GM04503 (cell line): Measurements from ENCODE around the gene BRF1.
A peak's percentile ranks its signal among the peaks of the same experiment; 100 is the strongest.
"Not testable (repeated sequence)": the region's sequence is repeated elsewhere in the genome, so short reads cannot be mapped to it uniquely, and the experiment has no call there.

Experiments
- DNase-seq: peaks from one replicate; pipeline ENCODE4 v3.0.0-alpha.2; 2012; ENCODE audit warnings: low read depth

The BRF1 gene

DNA sequence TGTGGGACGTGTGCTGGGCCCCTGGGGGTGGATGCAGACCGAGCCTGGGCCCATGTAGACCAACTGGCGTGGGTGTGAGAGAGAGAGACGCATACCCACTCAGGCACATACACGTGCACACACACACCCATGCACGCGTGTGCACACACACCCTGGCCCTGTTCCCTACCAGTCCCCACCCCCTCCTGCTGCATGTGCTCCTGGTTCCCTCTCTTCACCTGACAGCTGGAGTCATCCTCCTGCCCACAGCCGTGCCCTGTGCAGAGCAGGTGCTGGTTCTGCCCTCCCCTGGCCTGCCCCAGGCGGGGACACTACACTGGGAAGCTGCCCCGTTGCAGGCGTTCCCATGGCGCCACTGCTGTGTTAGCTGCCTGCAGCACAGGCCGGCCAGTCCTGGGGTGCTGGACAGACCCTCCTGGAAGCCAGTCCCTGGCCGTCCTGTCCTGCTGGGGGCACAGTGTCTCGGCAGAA lies 32.3 kb upstream of the BRF1 start:
- DNase-seq, result no peak

- no peak for DNase-seq
These were observed 31.6 kb upstream of the BRF1 start for GRCh38 chr14:105332350-105332874.

DNA sequence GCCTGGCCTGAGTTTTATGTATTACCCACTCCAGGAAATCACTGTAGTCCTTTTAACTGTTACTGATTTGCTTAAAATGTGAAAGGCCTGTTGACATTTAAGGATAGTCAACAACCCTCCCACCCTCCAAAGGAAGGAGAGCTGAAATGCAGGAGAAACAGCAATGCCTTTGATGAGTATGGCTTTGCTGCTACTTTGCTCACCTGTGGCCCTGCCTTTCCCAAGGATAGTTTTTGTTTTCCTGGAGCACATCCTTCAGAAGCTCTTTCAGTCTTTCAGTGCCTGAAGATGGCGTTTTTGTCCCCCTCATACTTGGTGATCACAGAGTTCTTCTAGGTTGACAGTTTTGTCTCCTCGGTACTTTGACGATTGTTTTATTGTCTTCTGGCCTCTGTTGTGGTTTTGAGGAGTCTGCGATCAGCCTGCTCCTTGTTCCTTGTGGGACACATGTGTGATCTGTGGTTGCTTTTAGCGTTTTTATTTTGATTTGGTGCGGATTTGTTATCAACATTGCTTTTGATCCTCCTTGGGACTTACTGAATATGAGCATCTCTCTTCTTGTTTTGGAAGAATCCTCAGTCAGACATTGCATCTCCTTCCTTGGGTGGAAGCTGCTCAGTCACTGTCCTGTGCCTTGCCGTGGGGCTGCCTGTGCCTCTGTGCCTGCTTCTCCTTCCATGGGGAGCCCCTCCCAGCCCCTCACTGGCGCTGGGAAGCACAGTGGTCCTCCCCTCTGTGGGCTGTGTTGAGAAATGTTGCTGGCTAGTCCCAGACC lies 31.0 kb upstream of the BRF1 start:
- no peak for DNase-seq

DNA sequence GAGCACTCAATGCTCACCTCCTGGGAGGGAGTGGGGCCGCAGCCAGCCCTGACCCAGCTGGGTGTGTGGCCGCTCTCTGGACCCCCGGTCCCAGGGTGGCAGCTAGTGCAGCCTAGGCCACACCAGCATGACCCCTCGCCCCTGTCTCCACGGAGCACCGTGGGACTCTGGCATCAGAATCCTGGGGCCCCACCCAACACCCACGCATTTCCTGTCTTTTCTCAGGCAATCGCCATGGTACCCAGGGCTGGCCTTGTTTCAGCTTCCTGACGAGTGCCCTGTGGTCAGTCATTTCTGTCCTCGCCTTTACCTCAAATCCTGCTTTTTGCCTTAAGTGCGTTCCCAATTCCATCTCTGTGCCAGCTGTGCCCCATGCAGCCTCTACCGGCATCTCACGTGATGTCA lies 29.7 kb upstream of the BRF1 start:
- DNase-seq, result peak; percentile 64

- no peak for DNase-seq
These were observed 28.8 kb upstream of the BRF1 start for GRCh38 chr14:105329411-105330150.

DNA sequence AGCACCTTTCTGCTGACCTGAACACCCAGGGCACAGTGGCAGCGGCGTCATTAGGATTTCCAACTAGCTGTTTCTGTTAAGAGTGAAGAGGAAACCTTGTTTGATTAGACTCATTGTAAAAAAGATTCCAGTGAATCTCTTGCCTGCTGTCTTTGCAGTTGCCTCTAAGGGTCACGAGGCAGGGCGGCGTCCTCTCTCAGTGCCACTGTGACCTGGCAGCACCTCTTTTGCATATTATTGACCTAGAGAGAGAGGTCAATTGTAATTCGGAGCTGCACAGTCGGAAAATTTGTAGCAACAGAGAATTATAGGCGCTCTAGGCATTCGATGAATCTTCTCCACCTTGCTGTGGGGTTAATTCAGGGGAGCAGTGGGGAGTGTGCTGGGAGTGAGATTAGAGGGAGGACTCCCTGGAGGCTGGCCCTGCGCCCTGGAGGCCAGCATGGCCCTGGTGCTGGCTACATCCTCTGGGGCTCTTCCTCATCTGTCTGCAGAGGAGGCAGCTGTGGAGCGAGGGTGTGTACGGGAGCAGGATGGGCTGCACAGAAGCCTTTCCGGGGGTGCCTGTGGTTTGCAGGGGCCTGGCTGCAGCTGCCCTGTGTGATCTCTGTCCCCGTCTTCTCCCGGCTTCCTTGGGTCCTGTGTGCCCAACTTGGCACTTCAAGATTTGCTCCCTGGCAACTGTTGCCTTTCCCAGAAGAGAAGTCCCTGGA lies 28.0 kb upstream of the BRF1 start:
- DNase-seq, result no peak

GRCh38 chr14:105328070-105328677 lies 27.4 kb upstream of the BRF1 start:
- DNase-seq, result no peak

GRCh38 chr14:105327695-105328045 lies 26.9 kb upstream of the BRF1 start:
- not testable (repeated sequence) for DNase-seq

- no peak for DNase-seq
These were observed 26.3 kb upstream of the BRF1 start for GRCh38 chr14:105326891-105327694.

DNA sequence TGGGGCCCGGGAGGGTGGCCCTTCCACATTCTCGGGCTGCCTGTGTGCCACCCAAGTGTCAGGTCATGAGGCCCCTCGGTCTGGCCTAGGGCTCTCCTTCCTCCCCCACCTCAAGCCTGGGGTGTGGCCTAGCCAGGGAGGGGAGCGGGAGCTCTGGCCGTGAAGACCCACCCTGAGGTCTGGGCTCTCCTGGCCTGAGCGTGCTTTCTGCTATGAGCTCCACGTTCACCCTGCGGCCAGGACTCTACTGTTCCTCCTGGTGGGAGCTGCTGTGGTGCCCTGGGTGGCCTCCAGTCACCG lies 25.7 kb upstream of the BRF1 start:
- DNase-seq, result no peak

- no peak for DNase-seq
These were observed 25.1 kb upstream of the BRF1 start for GRCh38 chr14:105325716-105326567.

GRCh38 chr14:105325303-105325702 lies 24.5 kb upstream of the BRF1 start:
- no peak for DNase-seq

GRCh38 chr14:105324871-105325270 lies 24.1 kb upstream of the BRF1 start:
- no peak for DNase-seq

GRCh38 chr14:105324080-105324778 lies 23.4 kb upstream of the BRF1 start:
- DNase-seq, result no peak

DNA sequence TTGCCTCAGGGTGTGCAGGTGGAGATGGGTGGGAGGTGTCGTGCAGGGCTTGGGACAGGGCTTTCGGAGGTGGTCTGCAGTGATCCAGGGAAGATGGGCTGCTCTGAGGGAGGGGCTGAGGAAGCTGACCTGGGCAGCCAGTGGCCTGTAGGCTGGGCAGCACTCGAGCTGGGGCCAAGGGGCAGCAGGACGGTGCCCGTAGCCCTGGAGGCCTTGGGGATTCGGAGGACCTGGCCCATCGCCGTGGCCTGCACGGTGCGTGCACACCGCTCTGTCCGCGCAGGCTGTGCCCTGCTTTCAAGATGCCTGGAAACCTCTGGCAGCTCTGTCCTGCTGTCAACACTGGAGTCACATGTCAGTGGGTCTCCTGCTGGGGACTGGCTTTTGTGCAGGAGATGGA lies 22.9 kb upstream of the BRF1 start:
- no peak for DNase-seq

GRCh38 chr14:105322791-105323556 lies 22.2 kb upstream of the BRF1 start:
- no peak for DNase-seq

- peak; percentile 50 for DNase-seq
These were observed 16.7 kb upstream of the BRF1 start for GRCh38 chr14:105317546-105317945.

DNA sequence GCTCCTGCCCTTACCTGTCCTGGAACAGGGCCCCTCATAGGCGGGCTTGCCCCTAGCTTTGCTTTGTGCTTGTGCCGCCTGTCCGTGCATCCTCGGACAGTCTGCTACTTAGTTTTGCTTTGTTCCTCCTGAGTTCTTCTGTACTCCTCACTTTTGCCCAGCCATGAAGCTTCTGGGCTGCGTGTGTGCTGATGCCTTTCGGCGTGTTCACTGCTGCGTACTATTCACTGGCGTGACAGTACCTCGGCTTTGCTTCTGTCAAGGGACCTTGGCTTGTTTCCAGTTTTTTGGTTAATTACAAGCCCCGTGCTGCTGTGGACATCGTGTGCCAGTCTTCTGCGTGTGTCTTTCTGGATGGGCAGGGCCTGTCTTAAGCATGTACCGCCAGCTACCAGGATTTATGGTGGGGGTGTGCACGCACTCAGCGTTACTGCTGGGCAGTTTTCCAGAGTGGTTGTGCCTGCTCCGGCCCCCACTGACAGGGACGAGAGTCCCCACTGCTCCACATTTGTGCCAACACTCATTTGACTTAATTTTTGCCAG lies 16.2 kb upstream of the BRF1 start:
- DNase-seq, result no peak

DNA sequence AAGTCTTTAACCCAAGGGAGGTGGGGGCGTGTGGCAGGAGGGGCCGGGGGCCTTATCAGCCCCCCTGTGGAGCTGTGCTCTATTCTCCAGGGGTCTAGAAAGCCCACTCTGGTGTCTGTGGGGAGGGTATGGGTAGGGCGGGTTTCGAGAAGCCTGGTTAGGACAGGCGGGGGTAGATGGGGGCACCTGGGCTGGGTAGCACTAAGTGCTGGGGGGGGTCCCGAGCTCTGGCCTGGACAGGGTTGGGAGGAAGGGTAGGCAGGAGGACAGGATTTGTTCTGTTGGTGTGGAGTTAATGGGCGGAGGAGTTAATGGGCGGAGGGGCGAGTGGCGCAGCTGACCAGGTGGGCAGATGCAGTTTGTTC lies 15.8 kb upstream of the BRF1 start:
- no peak for DNase-seq
